Activated CD8-positive, alpha-beta memory T cell treated with anti-CD3 and anti-CD28 coated beads for 24 hours (primary cell): ENCODE data around the gene SLC1A2.

Source experiments
- DNase-seq: peaks from one replicate; pipeline ENCODE4 v3.0.0-alpha.2; 2020

Gene SLC1A2

DNA sequence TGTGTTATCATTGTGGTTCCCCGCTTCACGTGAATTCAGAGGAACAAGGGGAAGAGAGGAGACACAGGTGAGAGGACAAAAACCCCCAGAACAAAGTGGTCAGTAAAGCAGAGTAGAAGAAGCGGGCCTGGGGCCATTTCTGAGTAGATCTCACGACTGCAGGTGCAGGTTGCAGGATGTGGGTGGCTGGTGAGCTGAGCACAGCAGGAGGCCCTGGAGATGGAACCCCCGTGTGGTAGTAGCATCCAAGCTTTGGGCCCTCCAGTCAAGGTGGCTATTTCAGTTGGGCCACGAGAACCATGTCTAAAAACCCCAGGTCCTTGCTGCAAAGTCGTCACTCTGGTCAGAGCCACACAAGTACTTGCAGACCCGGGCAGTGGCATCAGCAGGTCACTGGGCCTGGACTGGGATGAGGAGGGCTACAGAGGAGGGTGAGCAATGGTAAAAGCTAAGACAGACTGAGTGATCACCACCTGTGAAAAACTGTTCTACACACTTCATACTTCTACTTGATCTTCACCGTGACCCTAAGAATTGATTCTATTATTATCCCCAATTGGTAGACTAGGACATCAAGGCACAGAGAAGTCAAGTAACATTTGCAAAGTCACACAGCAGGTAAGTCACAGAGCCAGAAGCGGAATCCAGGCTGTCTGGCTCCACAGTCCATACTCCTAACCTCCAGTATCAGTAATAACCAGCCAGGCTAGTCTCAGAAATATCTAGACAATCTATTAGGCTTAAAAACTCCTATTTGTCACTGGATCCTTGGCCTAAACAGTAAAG lies 43.8 kb downstream of the SLC1A2 start:
- no peak for DNase-seq

DNA sequence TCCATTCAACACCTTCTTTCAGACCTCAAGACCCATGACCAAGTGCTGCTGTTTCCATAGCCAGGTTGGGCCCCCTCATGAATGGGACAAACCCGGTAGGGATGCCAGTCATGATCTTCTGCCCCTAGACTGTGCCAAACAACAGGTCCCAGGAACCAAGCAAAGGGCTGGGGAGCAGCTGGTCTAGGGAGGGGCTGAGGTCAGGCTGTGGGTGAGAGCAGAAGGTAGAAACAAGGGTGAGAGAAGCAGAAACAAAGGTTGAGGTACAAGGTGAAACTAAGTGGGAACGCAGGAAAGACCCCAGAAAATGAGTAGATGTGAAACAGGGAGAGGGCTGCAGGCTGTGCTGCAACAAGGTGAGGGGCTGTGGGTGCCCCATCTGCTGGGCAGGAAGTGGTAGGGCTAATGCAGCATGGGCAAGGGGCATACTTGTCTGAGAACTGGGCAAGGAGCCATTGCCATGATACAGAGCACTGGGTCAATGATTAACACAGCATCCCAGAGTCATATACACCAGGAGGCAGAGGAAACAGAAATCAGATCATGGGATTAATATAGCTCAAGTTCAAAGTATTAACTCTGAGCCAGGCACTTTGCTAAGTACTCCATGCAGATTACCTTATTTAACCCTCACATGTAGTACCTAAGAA lies 45.9 kb downstream of the SLC1A2 start:
- no peak for DNase-seq

GRCh38 chr11:35372565-35373283 lies 46.6 kb downstream of the SLC1A2 start:
- DNase-seq = no peak

GRCh38 chr11:35367491-35367890 lies 51.9 kb downstream of the SLC1A2 start:
- no peak for DNase-seq

DNA sequence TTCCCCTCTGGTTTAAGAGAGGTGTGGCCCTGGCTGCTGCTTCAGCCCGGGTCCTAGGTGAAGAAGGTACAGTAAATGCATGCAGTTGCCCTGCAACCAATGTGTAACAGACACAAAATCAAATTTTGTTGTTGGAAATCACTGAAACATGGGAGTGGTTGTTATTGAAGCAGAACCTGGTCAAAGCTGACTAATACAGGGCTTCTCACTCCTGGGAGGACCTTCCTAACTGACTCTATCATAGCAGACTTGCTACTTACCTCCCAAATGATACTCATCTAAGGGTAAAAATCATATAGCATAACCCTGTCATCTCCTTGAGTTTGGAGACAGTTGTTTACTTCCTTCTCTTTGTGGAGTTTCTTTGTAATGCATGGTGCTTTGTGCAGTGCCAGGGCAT lies 52.6 kb downstream of the SLC1A2 start:
- DNase-seq = no peak

GRCh38 chr11:35365961-35366360 lies 53.4 kb downstream of the SLC1A2 start:
- no peak for DNase-seq

- no peak for DNase-seq
Observed at GRCh38 chr11:35365395-35365794, 54.0 kb downstream of the SLC1A2 start.

- DNase-seq = no peak
Observed at GRCh38 chr11:35363854-35364780, 55.2 kb downstream of the SLC1A2 start.

GRCh38 chr11:35363246-35363801 lies 56.0 kb downstream of the SLC1A2 start:
- no peak for DNase-seq

GRCh38 chr11:35362521-35362980 lies 56.8 kb downstream of the SLC1A2 start:
- DNase-seq = no peak

DNA sequence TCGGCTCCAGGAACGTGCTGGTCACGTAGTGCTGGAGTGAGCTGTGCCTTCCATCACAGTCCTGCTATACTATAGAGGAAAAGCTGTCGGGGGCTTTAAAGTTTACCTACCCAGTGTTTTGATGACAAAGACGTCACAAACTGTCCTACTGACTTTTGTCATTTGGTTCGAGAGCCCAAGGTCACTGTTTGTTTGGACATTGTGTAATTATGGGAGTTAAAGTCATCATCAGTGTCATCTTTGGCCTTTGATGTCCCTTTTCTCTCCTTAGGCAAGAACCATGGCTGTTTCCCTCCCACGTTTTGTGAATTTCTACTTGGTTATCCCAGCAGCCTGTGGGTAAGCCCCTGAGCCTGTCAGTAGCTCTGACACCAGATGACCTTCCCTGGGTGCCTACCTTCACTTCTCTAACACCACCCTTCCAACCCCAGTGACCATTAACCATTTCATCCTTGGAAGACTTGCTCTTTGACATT lies 59.3 kb downstream of the SLC1A2 start:
- no peak for DNase-seq

DNA sequence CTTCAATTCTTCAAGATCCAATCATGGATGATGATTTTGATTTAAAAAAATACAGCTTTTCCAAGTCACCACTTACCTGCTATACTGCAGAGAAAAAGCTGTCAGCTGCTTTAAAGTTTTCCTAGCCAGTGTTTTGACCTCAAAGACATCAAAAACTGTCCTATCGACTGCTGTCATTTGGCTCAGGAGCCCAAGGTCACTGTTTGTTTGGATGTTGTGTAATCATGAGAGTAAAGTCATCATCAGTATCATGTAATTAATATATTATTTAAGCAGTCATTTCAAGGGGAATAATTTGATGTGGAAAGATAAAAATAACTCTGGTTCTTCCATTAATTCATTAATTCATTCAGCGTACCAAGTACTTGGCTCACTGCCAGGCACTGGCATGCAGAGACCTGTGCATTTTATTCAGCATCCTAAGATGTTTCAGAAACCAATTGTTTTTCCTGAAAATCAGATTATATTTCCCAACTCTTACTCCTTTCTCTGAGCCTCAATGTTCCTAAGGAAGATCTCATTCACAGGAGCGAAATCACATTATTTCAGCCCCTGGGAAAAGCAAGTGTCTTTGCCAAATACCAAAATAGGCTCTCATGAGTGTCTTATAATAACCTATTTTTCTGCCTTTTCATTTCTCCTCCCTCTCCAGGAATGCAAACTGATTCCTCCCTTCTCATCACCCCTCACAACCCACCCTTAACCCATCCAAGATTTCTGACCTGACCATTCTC lies 59.9 kb downstream of the SLC1A2 start:
- no peak for DNase-seq

GRCh38 chr11:35358391-35358790 lies 61.0 kb downstream of the SLC1A2 start:
- no peak for DNase-seq

GRCh38 chr11:35357923-35358322 lies 61.4 kb downstream of the SLC1A2 start:
- no peak for DNase-seq

- DNase-seq = no peak
Observed at GRCh38 chr11:35355102-35355749, 64.1 kb downstream of the SLC1A2 start.

DNA sequence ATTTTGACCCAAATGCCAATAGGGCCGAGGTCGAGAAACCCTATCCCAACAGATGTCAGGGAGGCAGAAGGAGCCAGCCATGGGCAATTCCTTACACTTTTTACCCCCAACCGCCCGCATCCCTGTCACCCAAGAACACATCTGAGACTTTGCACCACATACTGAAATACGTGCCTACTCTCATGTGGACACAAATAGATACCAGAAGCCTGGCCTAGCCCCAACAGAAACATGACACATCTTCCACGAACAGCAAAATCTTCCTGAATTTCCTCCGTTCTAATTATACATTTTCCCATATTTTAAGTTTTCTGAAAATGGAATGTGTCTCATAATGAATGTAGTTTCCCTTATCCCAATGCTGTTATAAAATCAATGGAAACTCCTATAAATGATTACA lies 64.7 kb downstream of the SLC1A2 start:
- DNase-seq = no peak

DNA sequence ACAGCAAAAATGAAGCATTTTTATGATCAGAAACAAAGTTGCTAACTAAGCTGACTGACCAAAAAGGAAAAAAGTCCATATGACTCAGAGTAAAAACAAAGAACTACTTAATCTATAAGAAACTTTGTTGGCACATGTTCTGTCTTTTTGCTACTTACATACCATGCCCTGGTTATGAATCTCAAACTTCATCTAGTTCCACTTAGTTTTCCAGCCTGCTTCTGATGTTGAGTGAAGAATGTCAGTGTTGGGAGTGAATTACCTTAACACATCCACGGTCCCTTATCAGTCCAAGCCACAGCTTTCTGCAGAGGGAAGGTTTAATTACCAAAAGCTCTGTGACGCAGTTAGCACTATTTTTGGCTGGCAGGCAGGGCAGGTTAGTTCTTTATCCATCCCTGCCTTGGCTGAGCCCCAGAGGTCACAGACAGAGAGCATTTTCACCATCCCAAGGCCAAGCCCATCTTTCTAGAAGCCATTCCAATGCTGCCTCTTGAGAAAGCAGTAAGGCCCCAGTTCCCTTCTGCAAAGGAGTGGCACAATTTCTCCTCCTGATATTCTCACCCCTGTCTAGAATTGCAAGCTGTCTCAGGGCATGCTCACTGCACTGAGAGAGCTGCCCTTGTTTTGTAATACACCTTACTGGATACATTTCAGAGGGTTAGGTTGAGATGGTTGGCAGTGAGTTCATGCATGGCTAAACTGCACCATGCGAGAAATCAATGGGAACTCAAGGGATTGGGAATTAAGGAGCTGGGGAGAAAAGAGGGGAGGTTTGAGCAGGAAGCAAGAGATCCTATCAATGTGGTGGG lies 67.1 kb downstream of the SLC1A2 start:
- DNase-seq = no peak

- DNase-seq = no peak
Observed at GRCh38 chr11:35349897-35350296, 69.5 kb downstream of the SLC1A2 start.

- no peak for DNase-seq
Observed at GRCh38 chr11:35348898-35349687, 70.3 kb downstream of the SLC1A2 start.
